HG02870 (cell line): ENCODE data around the gene EPHA2.
"Not testable (repeated sequence)": the region's sequence is repeated elsewhere in the genome, so short reads cannot be mapped to it uniquely, and the experiment has no call there.

ENCODE experiments used
- ATAC-seq: cut with Tn5 transposase; IDR thresholded peaks from one replicate; pipeline ENCODE4 v1.9.1; 2021; ENCODE audit warnings: mild to moderate bottlenecking, moderate library complexity; ENCODE audit not compliant: unreplicated experiment

Gene EPHA2

GRCh38 chr1:16155537-16156410, at the start of gene EPHA2:
Gene EPHA2, minus strand, starts transcription at chr1:16156069. Its CDS starts 137 bp downstream, at chr1:16155932.
- no peak for ATAC-seq

- ATAC-seq: no peak
Measured at GRCh38 chr1:16205334-16205671, 49.4 kb upstream of the EPHA2 start.

GRCh38 chr1:16204634-16205333, 48.9 kb upstream of the EPHA2 start:
- no peak for ATAC-seq

GRCh38 chr1:16204216-16204615, 48.3 kb upstream of the EPHA2 start:
- ATAC-seq: no peak

- ATAC-seq: no peak
Measured at GRCh38 chr1:16203550-16203949, 47.7 kb upstream of the EPHA2 start.

- no peak for ATAC-seq
Measured at GRCh38 chr1:16202281-16203210, 46.7 kb upstream of the EPHA2 start.

GRCh38 chr1:16199700-16200099, 43.8 kb upstream of the EPHA2 start:
- ATAC-seq: no peak

- ATAC-seq: no peak
Measured at GRCh38 chr1:16199157-16199501, 43.3 kb upstream of the EPHA2 start.

- ATAC-seq: no peak
Measured at GRCh38 chr1:16198444-16199156, 42.7 kb upstream of the EPHA2 start.

- ATAC-seq: no peak
Measured at GRCh38 chr1:16196874-16197273, 41.0 kb upstream of the EPHA2 start.

- not testable (repeated sequence) for ATAC-seq
Measured at GRCh38 chr1:16196139-16196538, 40.3 kb upstream of the EPHA2 start.

GRCh38 chr1:16195518-16195905, 39.6 kb upstream of the EPHA2 start:
- ATAC-seq: no peak

GRCh38 chr1:16191916-16192546, 36.2 kb upstream of the EPHA2 start:
- no peak for ATAC-seq

GRCh38 chr1:16191309-16191708, 35.4 kb upstream of the EPHA2 start:
- no peak for ATAC-seq

- ATAC-seq: no peak
Measured at GRCh38 chr1:16189921-16190621, 34.2 kb upstream of the EPHA2 start.

- no peak for ATAC-seq
Measured at GRCh38 chr1:16189003-16189402, 33.1 kb upstream of the EPHA2 start.

GRCh38 chr1:16187748-16188401, 32.0 kb upstream of the EPHA2 start:
- ATAC-seq: no peak

GRCh38 chr1:16186655-16187235, 30.9 kb upstream of the EPHA2 start:
- no peak for ATAC-seq
